HG03045 (cell line): ENCODE results near the gene SMTNL2.
"Not testable (repeated sequence)": the region's sequence is repeated elsewhere in the genome, so short reads cannot be mapped to it uniquely, and the experiment has no call there.

ENCODE experiments used
- ATAC-seq: cut with Tn5 transposase; IDR thresholded peaks from one replicate; pipeline ENCODE4 v1.9.1; 2021; ENCODE audit warnings: mild to moderate bottlenecking, moderate library complexity; ENCODE audit not compliant: unreplicated experiment

Gene SMTNL2

GRCh38 chr17:4584917-4585637, 748 bp downstream of the SMTNL2 start:
- ATAC-seq = no peak

GRCh38 chr17:4585638-4585994, 1.3 kb downstream of the SMTNL2 start:
- no peak for ATAC-seq

GRCh38 chr17:4586043-4586442, 1.7 kb downstream of the SMTNL2 start:
- ATAC-seq = no peak

- no peak for ATAC-seq
Observed at GRCh38 chr17:4587195-4587594, 2.9 kb downstream of the SMTNL2 start.

- no peak for ATAC-seq
Observed at GRCh38 chr17:4587803-4588202, 3.5 kb downstream of the SMTNL2 start.

- no peak for ATAC-seq
Observed at GRCh38 chr17:4588391-4588790, 4.1 kb downstream of the SMTNL2 start.

GRCh38 chr17:4588898-4589625, 4.7 kb downstream of the SMTNL2 start:
- ATAC-seq = no peak

- ATAC-seq = not testable (repeated sequence)
Observed at GRCh38 chr17:4590042-4590441, 5.7 kb downstream of the SMTNL2 start.

GRCh38 chr17:4590981-4591453, 6.7 kb downstream of the SMTNL2 start:
- no peak for ATAC-seq

- no peak for ATAC-seq
Observed at GRCh38 chr17:4591529-4591928, 7.2 kb downstream of the SMTNL2 start.

- no peak for ATAC-seq
Observed at GRCh38 chr17:4592240-4593005, 8.1 kb downstream of the SMTNL2 start.

GRCh38 chr17:4593021-4593421, 8.7 kb downstream of the SMTNL2 start:
- ATAC-seq = no peak

GRCh38 chr17:4594406-4594805, 10.1 kb downstream of the SMTNL2 start:
- ATAC-seq = no peak

GRCh38 chr17:4594931-4595684, 10.8 kb downstream of the SMTNL2 start:
- no peak for ATAC-seq

GRCh38 chr17:4595685-4596342, 11.5 kb downstream of the SMTNL2 start:
- not testable (repeated sequence) for ATAC-seq

- ATAC-seq = no peak
Observed at GRCh38 chr17:4596636-4597380, 12.5 kb downstream of the SMTNL2 start.

GRCh38 chr17:4597975-4598374, 13.6 kb downstream of the SMTNL2 start:
- no peak for ATAC-seq

GRCh38 chr17:4598776-4599504, 14.6 kb downstream of the SMTNL2 start:
- ATAC-seq = no peak
